Stimulated activated CD4-positive, alpha-beta T cell treated with anti-CD3 and anti-CD28 coated beads, TNF-alpha, amount 100 ng/mL, for 1 hour (primary cell): Measurements from ENCODE around the gene ARHGAP10.

Experiments
- DNase-seq, 3 donors: peaks; one replicate each; pipeline ENCODE4 v3.0.0-alpha.2; 2020; ENCODE audit warnings: low read depth in 3 of 3, low spot score in 1 of 3

Gene ARHGAP10

DNA sequence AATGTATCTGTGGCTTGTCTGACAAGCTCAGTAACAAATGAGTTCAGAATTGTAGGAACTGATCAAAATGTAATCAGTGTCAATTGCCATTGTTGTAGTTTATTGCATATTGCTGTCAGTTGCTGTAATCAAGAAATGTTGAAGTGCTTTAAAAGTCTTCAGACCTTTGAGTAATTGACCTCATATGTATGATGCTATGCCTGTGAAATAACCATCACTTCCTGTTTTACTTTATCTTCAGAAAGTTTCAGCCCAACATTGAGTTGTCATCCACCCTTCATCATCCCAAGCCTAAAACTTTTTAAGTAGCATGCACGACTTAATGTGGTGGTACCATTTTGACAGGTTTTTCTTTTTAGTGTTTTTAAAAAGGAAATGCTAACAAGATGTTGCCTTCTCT, 212.4 kb downstream of the ARHGAP10 start:
- no peak for DNase-seq

DNA sequence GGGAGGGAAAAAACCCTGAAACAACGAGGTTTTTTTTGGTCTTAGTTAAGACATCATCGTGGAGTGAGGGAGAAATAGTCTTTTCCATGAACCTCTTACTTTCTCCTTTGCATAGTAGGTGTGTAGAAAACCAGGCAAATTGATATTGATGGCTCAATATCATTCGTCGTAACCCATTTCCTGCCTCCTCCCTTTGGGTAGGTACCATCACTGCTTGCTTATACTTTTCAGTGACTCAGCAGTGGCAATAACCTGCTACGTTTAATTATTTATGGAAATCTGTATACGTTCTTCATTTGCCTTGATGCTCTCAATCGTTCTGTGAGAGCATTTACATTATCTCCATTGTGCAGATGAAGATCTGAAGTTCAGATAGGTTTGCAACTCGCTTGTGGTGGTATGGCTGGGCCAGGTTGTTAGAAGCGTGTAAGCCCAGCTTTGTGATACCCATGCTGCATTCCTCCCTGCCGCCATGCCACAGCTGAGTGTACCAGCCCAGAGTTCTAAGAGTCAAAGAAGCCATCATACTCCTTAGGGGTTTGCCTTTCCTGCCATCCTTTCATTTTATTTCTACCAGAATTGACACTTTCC, 212.9 kb downstream of the ARHGAP10 start:
- DNase-seq, result no peak

DNA sequence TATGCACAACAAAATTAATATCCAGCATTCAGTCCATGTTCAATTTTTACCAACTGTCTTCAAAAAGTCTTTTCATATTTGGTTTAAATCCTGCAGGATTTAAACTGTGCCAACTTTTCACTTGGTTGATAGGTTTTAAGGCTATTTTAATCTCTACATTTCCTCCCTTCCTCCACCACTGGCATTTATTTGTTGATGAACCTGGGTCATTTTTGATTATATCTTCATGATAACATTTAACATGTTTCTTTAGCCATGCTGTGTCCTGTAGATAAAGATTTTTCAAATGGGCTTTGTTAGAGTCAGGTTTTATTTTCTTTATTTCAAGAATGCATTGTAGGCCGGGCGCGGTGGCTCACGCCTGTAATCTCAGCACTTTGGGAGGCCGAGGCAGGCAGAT, 216.4 kb downstream of the ARHGAP10 start:
- DNase-seq, result no peak

DNA sequence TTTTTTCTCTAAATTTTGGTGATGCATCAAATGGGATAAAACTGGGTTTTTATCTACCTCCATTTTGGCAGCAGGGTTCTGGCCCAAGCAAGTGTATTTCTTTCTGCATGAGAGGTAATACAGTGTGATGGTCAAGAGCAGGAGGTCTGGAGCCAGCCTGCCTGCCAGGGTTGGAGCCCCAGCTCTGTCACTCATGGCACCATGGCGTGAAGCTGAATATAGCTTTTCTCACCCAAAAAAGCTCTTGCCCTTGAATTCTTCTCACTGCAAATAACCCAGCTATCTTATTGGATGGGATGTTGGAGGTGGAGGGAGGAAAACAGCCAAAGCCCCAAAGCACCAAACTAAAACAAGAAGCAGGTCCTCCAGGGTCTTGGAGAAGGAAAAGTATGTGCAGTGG, 218.4 kb downstream of the ARHGAP10 start:
- no peak for DNase-seq

DNA sequence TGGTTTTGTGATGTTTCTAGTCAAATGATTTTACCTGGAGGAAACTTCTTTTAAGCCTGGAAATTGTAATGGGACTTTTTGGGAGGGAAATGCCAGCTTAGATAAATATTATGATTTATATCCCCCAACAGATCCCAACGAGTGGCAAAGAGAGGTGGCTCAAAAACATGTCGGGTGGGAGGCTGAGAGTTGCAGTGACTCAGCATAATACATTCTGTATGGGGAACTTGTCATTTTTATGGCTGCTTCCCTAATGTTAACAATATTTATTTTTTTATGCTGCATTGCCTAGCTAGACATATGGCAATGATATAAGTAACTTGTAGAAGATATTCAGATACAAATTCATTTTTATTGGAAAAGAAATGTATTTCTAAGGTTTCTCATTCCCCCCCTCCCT, 219.0 kb downstream of the ARHGAP10 start:
- no peak for DNase-seq

DNA sequence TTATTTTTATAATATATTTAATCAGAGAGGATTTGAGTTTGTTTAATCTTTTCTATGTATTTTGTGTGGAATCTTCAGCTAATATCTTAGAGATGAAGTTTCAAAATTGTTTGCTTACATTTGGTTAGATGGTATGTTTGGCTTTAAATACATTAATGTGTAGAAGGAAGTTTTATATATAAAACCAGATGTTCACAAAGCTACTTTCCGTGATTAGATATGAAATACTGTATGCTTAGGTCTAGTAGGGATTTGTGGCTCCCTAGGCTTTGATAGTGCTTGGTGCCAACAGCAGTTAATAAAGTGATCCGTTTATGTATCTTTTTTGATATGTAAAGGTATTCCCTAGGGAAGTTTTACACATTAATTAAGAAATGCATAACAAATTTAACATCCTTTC, 223.0 kb downstream of the ARHGAP10 start:
- no peak for DNase-seq

DNA sequence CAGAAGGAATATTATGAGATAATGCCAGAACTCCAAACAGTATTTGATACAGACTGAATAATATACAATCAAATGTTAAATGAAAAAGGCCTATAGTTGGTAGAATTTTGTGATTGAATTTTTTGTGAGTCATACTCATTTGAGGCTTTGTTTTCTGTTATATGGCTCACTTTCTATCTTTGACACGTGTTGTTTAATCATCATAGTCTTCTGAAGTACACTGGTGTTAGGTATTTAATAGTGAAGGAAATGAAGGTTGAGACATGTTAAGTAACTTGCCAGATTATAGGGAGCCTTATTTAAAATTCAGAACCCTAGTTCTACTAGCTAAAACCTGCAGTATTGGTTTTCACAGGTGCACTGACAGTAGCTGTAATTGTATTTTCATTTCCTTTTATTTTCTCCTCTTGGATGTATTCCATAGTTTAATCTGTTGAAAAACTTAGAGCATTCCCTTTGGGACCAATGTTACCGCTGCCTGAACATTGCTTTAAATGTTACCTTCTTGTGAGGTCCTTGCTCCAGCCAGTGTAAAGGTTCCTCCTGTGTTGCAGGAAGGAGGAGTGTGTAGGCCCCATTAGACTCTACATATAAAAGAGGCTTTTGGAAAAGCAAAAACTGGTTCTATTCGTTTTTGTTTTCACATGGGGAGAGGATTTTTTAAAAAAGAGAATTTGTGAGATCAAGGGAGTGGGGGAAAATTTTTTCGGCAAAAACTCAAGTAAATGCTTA, 224.1 kb downstream of the ARHGAP10 start:
- no peak for DNase-seq

DNA sequence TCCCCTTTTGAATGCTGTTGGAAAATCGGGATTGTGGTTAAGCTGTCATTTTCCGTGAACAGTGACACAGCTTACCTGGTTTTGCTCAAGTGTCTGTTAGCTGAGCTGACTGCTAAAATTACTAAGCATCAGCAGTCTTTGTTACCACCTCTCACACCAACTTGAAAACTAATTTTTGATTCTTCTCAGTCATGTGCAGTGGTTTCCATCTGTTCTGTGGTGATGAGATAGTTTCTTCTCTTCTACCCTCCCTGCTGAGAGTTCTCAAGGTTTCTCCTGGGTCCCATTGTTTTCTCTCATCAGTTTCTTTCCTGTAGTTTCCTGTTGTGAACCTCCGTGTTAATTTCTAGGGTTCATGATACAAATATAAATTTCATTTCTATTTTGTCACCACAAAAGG, 225.6 kb downstream of the ARHGAP10 start:
- no peak for DNase-seq

DNA sequence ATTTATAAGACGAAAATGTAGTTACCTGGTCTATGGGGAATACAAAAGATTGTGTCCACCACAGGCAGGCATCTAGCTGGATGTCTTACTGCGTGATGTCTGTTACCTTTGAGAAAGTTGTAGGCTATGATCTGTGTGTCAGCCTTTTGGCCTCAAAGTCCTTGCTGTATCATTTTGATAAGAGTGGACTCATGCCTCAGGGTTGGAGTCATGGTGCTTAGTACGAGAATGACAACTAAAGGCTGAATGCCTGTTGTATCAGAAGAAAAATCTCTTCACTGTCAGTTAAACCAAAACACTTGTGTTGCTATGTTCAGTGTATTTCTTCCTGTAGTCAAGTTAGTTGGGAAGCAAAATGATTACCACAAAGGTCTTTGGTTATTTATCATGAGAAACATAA, 226.2 kb downstream of the ARHGAP10 start:
- DNase-seq, result no peak

DNA sequence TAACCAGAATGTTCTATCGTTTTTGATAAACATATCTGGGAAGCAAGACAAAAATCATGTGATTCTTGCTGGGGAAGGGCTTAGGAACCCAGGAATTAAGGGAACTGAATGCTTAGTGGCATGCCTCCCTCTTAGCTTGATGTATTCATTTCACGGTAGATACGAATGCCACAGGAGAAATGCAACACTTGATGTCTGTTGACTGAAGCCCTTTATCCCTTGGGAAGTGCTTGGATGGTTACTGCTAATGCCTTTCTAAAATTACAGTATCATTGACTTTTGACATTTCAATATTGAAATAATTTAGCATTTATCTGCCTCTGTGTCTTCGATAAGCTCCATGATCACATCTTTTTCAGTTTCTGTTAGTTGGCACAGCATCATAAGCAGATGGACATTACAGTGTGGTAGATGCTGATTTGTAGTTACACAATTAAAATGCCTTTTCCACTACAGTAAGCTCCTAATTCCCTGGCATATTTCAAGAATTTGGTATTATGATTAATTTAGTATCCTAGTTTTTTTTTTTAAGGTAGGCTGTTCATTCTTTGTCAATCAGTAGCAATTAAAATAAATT, 226.7 kb downstream of the ARHGAP10 start:
- no peak for DNase-seq

DNA sequence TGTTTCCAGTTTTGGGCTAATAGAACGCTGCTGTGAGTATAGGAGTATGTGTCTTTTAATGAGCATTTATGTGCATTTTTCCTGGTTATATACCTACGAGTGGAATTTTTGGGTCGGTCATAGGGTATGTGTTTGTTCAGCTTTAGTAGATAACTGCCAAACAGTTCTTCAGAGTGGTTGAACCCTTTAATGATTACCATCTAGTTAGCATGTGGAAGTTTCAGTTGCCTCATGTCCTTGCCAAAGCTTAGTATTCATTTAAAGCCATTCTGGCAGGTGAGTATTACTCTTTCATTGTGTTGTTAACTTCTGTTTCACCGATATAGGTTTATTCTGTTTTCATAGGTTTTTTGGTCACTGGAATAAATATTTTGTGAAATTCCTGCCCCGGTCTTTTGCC, 229.1 kb downstream of the ARHGAP10 start:
- no peak for DNase-seq

DNA sequence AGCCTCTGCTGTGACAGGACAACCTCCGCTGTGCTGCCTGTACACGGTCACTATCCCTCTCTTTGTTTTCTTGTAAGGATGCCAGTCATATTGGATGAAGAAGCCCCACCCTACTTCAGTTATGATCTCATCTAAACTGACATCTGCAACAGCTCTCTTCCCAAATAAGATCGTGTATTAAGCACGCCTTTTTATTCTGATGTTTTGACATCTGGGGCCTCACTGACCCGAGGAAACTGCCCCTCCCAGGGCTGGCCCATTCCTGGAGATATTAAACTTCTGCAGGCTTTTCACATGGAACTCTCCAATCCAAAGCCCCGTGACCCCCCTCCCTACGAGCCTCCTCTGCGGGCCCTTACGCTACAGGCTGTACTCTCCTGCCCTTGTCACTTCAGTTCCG, 232.0 kb downstream of the ARHGAP10 start:
- DNase-seq, result no peak

DNA sequence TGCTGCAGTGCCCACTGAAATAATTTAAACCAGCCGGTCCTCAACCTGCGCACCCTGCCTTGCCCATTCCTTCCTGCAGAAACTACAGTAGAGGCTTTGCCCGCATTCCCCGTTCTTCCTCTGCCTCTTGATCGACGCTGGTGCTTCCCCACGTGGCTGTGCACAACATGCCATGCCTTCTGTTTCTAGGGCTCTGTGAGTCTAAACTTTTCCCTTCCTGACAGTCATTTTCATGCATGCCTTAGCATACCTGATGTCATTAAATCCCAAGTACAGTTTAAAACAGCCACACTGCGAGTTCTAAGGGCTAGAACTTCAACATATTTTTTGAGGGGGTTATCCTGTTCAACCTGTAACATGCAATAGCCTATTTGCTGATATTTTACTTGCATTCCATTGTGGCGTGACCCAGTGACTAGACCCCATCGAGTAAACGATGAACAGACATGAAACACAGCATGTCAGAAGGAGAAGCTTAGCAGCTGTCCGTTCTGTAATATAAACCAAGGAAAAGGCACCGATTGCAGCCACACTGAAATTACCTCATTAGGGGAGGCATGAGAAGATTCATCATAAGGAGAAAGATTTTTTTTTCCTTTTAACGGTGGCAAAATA, 232.5 kb downstream of the ARHGAP10 start:
- no peak for DNase-seq

DNA sequence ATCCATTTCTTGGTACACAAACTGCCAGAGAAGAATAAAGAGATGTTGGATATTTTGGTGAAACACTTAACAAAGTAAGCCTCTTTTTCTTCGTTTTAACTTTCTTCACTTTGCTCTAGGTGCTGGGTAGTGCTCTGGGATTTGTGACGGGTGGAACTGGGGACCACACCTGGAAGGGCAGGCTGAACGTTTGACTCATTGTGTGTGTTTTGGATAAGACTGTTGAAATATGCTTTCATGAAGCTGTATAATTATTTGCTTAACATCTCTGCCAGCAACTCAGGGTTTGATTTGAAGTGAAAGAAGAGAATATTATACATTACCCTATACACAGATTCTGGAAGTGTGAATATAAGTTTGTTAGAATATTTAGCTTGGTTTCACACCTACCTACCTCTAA, 233.2 kb downstream of the ARHGAP10 start:
- no peak for DNase-seq

DNA sequence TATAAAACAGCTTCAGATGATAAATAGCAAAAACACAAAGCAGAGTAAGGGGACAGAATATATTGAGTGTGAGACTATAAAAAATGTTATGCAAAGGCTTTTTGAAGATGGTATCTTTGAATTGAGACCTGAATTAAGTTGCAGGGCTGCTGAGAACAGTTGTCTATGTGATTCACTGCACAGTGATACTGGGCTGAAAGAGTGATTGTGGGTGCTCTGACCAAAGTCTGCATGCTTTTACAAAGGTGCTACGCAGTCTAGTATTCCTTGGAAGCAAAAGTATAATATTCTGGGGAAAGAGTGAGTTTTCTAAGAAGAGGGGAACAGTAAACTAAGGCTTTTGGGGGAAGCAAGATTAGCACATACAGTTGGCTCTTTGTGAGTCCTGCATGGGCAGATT, 234.0 kb downstream of the ARHGAP10 start:
- DNase-seq, result no peak

DNA sequence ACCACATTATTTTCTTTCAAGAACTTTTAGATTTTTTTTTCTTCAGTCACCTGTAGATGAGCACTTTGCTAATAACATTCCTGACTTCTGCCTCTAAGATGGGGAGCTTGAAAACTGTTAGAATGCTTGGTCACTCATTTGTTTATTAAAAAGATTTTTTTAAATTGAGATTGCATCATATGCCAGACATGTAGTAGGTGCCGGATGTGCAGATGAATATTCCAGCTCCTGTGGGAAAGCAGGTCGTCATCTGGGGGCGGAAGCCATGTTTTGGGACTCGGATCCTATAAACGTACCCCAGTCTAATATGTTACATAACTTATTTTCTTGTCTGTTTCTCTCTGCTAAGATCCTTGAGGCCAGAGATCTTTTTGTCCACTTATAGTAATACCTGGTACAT, 236.8 kb downstream of the ARHGAP10 start:
- DNase-seq, result no peak

DNA sequence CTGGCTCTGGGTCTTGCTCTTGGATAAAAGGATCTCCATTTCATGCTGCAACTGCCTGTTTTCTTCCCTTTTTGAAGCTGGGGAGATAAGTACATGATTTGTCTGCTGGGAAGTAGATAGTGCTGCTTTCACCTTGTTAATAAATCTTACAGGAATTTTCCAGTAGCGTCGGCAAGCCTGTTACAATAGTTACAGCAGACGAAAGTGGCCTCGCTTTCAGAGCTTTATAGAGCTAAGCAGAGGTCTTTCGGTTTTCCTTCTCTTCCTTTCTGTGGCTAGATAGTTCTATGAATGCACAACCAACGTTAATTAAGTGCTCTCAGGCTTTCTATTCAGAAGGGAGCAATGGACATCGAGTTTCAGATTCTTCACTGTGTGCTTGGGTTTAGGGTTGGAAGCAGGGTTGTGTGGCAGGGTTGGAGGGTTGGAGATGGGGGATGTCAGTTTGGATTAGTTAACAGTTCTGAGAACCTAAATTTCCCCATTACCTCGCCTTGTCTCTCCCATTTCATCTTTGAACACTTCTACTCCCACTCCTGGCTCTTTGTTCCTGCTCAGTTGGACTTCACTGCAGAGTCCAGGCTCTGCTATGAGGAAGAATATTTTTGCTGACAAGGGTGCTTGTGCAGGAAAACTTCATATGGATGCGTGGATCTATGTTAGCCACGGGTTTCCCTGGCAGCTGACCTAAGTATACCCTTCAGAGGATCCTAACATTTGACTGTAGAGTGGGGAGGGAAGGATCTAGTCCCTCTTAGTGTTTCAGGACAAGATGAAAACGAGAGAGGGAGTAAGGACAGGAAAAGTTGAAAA, 237.9 kb downstream of the ARHGAP10 start:
- no peak for DNase-seq

DNA sequence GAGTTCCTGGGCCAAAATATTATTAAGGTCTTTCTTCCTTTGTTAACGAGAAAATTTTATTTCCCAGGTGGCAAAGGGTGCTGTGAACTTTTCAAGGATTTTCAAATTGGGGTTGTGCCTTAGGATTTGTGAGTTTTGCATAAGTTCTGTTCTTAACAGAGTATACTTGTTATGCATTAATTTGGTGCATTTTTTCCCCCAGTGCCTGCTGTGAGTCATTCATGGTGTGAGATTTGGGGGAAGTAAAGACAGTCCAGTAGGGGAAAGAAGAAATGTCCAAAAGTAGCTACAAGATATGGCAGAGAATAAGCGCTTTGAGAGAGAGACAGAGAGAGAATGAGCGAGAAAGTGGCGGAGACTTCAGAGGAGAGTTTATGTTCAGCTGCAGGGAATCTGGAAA, 239.2 kb downstream of the ARHGAP10 start:
- DNase-seq, result no peak

DNA sequence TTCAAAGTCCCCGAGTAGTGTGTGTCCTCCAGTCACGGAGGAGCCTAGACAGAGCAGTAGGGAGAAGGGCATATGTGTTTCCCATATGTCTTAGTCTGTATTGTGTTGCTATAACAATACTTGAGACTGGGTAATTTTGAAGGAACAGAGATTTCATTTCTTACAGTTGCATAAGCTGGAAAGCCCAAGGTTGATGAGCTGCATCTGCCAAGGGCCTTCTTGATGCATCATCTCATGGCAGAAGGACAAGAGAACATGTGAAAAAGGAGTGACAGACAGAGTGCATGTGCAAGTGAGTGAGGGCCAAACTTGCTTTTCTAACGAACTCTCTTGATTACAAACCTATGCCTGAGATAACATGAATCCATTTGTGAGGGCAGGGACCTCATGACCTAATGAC, 243.4 kb downstream of the ARHGAP10 start:
- DNase-seq, result no peak

DNA sequence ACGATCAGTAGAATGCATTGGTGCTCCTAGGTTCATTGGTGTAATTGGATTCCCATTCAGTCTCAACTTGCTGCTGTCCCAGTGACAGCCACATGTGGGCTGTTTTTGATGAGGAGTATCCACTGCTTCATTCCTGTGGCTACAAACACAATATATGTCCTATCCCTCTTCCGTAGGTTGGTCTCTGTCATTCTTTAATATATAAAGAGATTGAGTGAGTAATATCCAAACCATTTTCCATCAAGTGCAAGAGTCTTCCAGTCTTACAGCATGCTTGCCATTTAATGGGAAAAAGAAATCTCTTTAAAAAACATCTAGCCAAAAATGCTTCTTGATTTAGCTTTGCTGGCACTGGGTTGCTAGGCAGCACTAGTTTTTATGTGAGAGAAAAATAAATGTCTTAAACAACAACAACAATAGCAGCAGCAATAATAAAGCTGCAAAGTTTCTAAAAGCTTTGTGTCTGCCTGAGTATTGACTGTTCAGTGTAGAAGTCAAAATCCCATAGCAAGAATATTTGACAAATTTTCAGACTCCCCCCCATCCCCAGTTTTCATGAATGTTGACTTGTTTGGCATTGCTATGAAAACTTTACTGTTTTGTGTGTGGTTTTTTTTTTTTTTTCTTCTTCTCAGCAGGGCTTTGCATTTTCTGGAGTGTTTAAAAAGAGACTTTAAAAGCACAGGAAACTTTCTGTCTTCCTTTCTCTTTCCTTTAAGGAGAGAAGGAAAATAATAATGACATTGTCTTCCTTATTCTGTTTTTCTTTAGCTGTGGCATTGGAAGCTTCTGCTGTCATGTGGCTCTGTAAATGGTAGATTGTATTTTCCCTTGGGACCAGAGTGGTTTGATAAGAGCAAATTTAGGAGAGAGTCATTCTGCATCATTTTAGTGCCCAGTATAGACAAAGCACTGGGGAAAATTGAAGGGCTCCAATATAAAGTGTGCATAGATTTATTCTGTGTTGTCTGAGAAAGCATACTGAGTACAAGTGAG, 244.3 kb downstream of the ARHGAP10 start:
- no peak for DNase-seq
